ENCODE results near the gene CDH23. TPM values are rescaled to one million over a fixed set of nuclear protein-coding genes. Genes with fewer than 3 reads are reported as not detected.
A peak's percentile ranks its signal among the peaks of the same experiment; 100 is the strongest.

The CDH23 gene
- total and polyA plus RNA-seq, 2 of the 8 experiments (the other 6 are each of a cell fraction or from before 2014, with no cell fraction given): 1.9 to 4.9 TPM

- Histone ChIP-seq H2BK15ac (ENCODE audit: low read length) (peak overlapping the region; percentile 67; the same call in 1 of the 2 replicates), H3K4me2 (ENCODE audit: insufficient read depth in 1 of 2, low read depth in 2 of 2, low read length in 2 of 2) (no peak overlapping the region), H3K4me1 (replicated peaks in 1 of 4; ENCODE audit: control insufficient read depth in 3 of 4, insufficient read depth in 4 of 4, low read length in 3 of 4) (no peaks in the 10 kb centered on the region), H4K91ac (replicated peaks; ENCODE audit: insufficient read length, low read length) (no peak overlapping the region), H2BK20ac (ENCODE audit: low read length) (no peak overlapping the region), H3K9ac (replicated peaks in 1 of 4; ENCODE audit: extremely low read depth in 1 of 4, low read depth in 3 of 4, low read length in 3 of 4) (no peak overlapping the region), H4K20me1 (replicated peaks in 1 of 2; ENCODE audit: control insufficient read depth in 1 of 2, insufficient read depth in 2 of 2, low read length in 2 of 2) (no peaks in the 10 kb centered on the region), H2BK5ac (ENCODE audit: low read depth, low read length) (no peak overlapping the region), H3K27ac (ENCODE audit: low read depth, low read length) (no peak overlapping the region), H3K14ac (ENCODE audit: insufficient read length) (no peak overlapping the region), H4K8ac (ENCODE audit: extremely low read depth, insufficient read depth, low read length) (no peak overlapping the region), H3K18ac (ENCODE audit: extremely low read depth, low read length) (no peak overlapping the region), H2AK5ac (ENCODE audit: low read depth, low read length) (no peak overlapping the region), H3K23ac (ENCODE audit: insufficient read length) (no peak overlapping the region), H2AFZ (ENCODE audit: low read length) (no peak overlapping the region), H3K27me3 (replicated peaks in 1 of 4; ENCODE audit: control insufficient read depth in 3 of 4, extremely low read depth in 1 of 4, insufficient read depth in 3 of 4, low read length in 3 of 4) (no peaks in the 10 kb centered on the region), H3K56ac (replicated peaks; ENCODE audit: insufficient read length, low read depth, low read length) (no peak overlapping the region), H3K79me1 (ENCODE audit: low read depth, low read length) (no peaks in the 10 kb centered on the region), H3K23me2 (ENCODE audit: low read depth, low read length) (no peaks in the 10 kb centered on the region; the same call in 1 of the 2 replicates), H2BK12ac (ENCODE audit: low read depth, low read length) (0 out of 2 replicates have a peak overlapping the region, but pooled peaks have one; percentile 50), H2BK120ac (replicated peaks; ENCODE audit: low read depth, low read length) (no peak overlapping the region), H3K4me3 (ENCODE audit: extremely low read depth in 1 of 4, insufficient read depth in 2 of 4, low read depth in 3 of 4, low read length in 4 of 4) (no peak overlapping the region), H3K79me2 (ENCODE audit: control insufficient read depth in 1 of 2, insufficient read depth in 2 of 2, low read length in 2 of 2) (no peaks in the 10 kb centered on the region), H4K5ac (ENCODE audit: insufficient read length, low read depth, low read length) (no peak overlapping the region), H3K9me3 (ENCODE audit: insufficient read depth in 2 of 2, low read depth in 1 of 2, low read length in 1 of 2) (no peaks in the 10 kb centered on the region), H3K4ac (replicated peaks; ENCODE audit: insufficient read length, low read depth, low read length) (no peak overlapping the region), H3K36me3 (ENCODE audit: control insufficient read depth in 2 of 4, insufficient read depth in 4 of 4, low read length in 3 of 4) (no peaks in the 10 kb centered on the region)
- DNase-seq (ENCODE audit: low read depth in 1 of 2, low spot score in 2 of 2) (no peak), FAIRE-seq (no peak)
- WGBS, 2 experiments (ENCODE audit: extremely low coverage in 1 of 2, insufficient coverage in 1 of 2, insufficient read length in 1 of 2, insufficient replicate concordance in 2 of 2, low coverage in 1 of 2, low lambda C conversion rate in 2 of 2, missing lambda C conversion rate in 1 of 2): 71% methylated on average over 7 of the region's 8 CpGs; no CpG with 5 or more reads in 1 of the 2 experiments
- POLR2A ChIA-PET (ENCODE audit: partially characterized antibody): no interaction called here
- CTCF ChIA-PET (ENCODE audit: partially characterized antibody): interaction anchor here (0.6 to 1.9 kb wide), 8 partner anchors 8 to 251 kb away, joined by 3 to 7 read pairs (median 4); no protein-coding TSS in a partner anchor
- no peak for TF ChIP-seq KDM1A (IDR thresholded peaks at IDR 0.05; ENCODE audit: borderline replicate concordance, low read length)
- TF ChIP-seq JUN (IDR thresholded peaks at IDR 0.05; ENCODE audit: low read depth, low read length): no peak
These were observed 200.0 kb downstream of the CDH23 start for GRCh38 chr10:71596759-71597158.
